ENCODE data around the gene PRRC2B. TPM values are rescaled to one million over a fixed set of nuclear protein-coding genes. Genes with fewer than 3 reads are reported as not detected.

The PRRC2B gene
- total RNA-seq, 2 donors from 2014 or later: 127 to 131 TPM

GRCh38 chr9:131459056-131459455, 65.2 kb downstream of the PRRC2B start:
- intact Hi-C loops (cut with DNase I): no loop called here
- no peaks in the 10 kb centered on the region for H3K4me1 ChIP-seq
- no peak overlapping the region for H3K9ac ChIP-seq (ENCODE audit: low read depth in 2 of 2, low read length in 2 of 2)
- H3K36me3 ChIP-seq: peaks cover 26% of the 10 kb centered on the region
- no peak overlapping the region for H3K4me3 ChIP-seq
- H3K9me3 ChIP-seq: no peaks in the 10 kb centered on the region
- no peak for TF ChIP-seq CTCF (IDR thresholded peaks at IDR 0.05)
- no peak for DNase-seq
- no peak overlapping the region for H3K27ac ChIP-seq
- H3K27me3 ChIP-seq: no peaks in the 10 kb centered on the region

GRCh38 chr9:131461166-131461565, 67.3 kb downstream of the PRRC2B start:
- Histone ChIP-seq H3K27ac (no peak overlapping the region), H3K9me3 (no peaks in the 10 kb centered on the region), H3K27me3 (no peaks in the 10 kb centered on the region), H3K4me3 (no peak overlapping the region), H3K9ac (ENCODE audit: low read depth in 2 of 2, low read length in 2 of 2) (no peak overlapping the region), H3K4me1 (no peaks in the 10 kb centered on the region), H3K36me3 (peaks cover 21% of the 10 kb centered on the region)
- TF ChIP-seq CTCF (IDR thresholded peaks at IDR 0.05): no peak
- intact Hi-C loops (cut with DNase I): no loop called here
- DNase-seq: no peak

- Histone ChIP-seq H3K4me1 (no peaks in the 10 kb centered on the region), H3K27ac (no peak overlapping the region), H3K4me3 (no peak overlapping the region), H3K27me3 (no peaks in the 10 kb centered on the region), H3K9me3 (no peaks in the 10 kb centered on the region), H3K9ac (ENCODE audit: low read depth in 2 of 2, low read length in 2 of 2) (no peak overlapping the region), H3K36me3 (peaks cover 22% of the 10 kb centered on the region)
- no peak for TF ChIP-seq CTCF (IDR thresholded peaks at IDR 0.05)
- intact Hi-C loops (cut with DNase I): no loop called here
- no peak for DNase-seq
These were observed 70.6 kb downstream of the PRRC2B start for GRCh38 chr9:131464354-131465000.

- no peak for DNase-seq
These were observed 71.5 kb downstream of the PRRC2B start for GRCh38 chr9:131465401-131465800.

GRCh38 chr9:131467214-131467935, 73.5 kb downstream of the PRRC2B start:
- Histone ChIP-seq H3K27ac (no peak overlapping the region), H3K9ac (ENCODE audit: low read depth in 2 of 2, low read length in 2 of 2) (no peak overlapping the region), H3K4me3 (no peak overlapping the region), H3K9me3 (no peaks in the 10 kb centered on the region), H3K27me3 (no peaks in the 10 kb centered on the region), H3K36me3 (peaks cover 25% of the 10 kb centered on the region), H3K4me1 (no peaks in the 10 kb centered on the region)
- intact Hi-C loops (cut with DNase I): no loop called here
- DNase-seq: no peak
- no peak for TF ChIP-seq CTCF (IDR thresholded peaks at IDR 0.05)

More at GRCh38 chr9:131465401-131465800, 71.5 kb downstream of the PRRC2B start:
- H3K27me3 ChIP-seq: no peaks in the 10 kb centered on the region
- no peak overlapping the region for H3K4me3 ChIP-seq
- intact Hi-C loops (cut with DNase I): no loop called here
- H3K9ac ChIP-seq (ENCODE audit: low read depth in 2 of 2, low read length in 2 of 2): no peak overlapping the region
- no peaks in the 10 kb centered on the region for H3K9me3 ChIP-seq
- H3K36me3 ChIP-seq: peaks cover 26% of the 10 kb centered on the region
- no peak overlapping the region for H3K27ac ChIP-seq
- no peak for TF ChIP-seq CTCF (IDR thresholded peaks at IDR 0.05)
- H3K4me1 ChIP-seq: no peaks in the 10 kb centered on the region
